Measurements from ENCODE around the gene FAM200B. TPM values are rescaled to one million over a fixed set of nuclear protein-coding genes. Genes with fewer than 3 reads are reported as not detected.

Gene FAM200B
- total RNA-seq, 1 donor from 2014 or later = 42.1 TPM

DNA sequence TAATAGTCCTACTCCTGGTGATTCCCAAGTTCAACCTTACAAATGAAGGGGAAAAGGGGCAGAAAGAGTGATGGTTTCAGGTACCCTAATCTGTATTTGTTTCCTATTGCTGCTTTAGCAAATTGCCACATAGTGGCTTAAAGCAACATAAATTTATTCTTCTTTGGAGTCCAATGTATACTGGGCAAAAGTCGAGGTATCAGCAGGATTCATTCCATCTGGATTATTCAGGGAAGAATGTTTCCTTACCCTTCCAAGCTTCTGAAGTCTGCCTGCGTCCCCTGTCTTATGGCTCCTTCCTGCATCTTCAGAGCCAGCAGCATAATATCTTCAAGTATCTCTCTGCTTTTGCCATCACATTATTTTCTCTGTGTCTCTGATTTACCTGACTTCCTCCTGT, 11.0 kb downstream of the FAM200B start:
- Histone ChIP-seq H3K27me3 (ENCODE audit: control insufficient read depth, insufficient read depth, low read length) (no peaks in the 10 kb centered on the region), H3K36me3 (ENCODE audit: control insufficient read depth, insufficient read depth, low read length) (no peaks in the 10 kb centered on the region), H3K4me3 (ENCODE audit: low read depth, low read length) (no peak overlapping the region)
- TF ChIP-seq, protein P1, sequence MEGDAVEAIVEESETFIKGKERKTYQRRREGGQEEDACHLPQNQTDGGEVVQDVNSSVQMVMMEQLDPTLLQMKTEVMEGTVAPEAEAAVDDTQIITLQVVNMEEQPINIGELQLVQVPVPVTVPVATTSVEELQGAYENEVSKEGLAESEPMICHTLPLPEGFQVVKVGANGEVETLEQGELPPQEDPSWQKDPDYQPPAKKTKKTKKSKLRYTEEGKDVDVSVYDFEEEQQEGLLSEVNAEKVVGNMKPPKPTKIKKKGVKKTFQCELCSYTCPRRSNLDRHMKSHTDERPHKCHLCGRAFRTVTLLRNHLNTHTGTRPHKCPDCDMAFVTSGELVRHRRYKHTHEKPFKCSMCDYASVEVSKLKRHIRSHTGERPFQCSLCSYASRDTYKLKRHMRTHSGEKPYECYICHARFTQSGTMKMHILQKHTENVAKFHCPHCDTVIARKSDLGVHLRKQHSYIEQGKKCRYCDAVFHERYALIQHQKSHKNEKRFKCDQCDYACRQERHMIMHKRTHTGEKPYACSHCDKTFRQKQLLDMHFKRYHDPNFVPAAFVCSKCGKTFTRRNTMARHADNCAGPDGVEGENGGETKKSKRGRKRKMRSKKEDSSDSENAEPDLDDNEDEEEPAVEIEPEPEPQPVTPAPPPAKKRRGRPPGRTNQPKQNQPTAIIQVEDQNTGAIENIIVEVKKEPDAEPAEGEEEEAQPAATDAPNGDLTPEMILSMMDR (IDR thresholded peaks at IDR 0.05; ENCODE audit: insufficient read depth, low read length, poor library complexity, severe bottlenecking) = no peak
- no peak for DNase-seq (ENCODE audit: low read depth)

DNA sequence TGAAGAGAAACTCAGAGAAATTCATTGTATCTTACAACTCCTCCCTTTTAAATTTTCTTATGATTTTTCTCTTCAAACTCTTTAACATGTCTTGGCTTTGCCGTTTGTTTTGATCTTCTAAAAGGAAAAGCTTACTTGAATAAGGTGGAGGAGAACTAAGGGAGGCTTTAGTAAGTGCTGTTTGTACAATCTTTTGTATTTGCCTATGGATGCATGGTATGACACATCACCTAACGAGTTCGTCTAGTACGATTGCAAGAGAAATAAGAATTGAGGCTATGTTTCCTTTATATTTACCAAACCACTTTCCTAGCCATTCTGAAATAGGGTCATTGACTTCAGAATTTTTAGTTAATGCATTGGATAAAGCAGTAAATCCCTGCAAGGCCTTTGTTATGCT, 12.8 kb downstream of the FAM200B start:
- TF ChIP-seq, protein P1 (IDR thresholded peaks at IDR 0.05; ENCODE audit: insufficient read depth, low read length, poor library complexity, severe bottlenecking) = no peak
- DNase-seq (ENCODE audit: low read depth) = no peak
- Histone ChIP-seq H3K36me3 (ENCODE audit: control insufficient read depth, insufficient read depth, low read length) (no peaks in the 10 kb centered on the region), H3K4me3 (ENCODE audit: low read depth, low read length) (no peak overlapping the region), H3K27me3 (ENCODE audit: control insufficient read depth, insufficient read depth, low read length) (no peaks in the 10 kb centered on the region)

DNA sequence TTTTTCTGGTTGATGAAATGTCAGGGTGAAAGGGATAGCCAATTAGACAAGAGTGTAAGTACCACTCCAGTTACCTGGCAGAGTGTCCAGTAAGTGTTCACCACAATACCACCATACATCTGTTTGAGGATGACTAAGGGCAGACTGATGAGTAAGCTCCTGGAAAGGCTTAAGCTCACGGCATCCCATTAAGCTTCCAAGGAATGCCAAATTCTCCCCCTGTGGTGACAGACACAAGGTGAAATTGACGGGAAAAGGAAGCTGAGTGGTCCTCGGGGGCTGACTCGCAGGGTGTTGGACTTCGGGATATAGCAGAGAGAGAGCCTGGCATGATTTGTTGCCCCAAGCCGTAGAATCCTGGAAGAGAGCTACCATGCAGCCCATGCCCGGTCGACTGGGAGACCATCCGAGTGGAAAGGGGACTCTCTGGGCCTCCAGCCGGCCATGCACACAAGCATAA, 13.6 kb downstream of the FAM200B start:
- no peak overlapping the region for H3K4me3 ChIP-seq (ENCODE audit: low read depth, low read length)
- peak; percentile 99 for DNase-seq (ENCODE audit: low read depth)
- no peaks in the 10 kb centered on the region for H3K27me3 ChIP-seq (ENCODE audit: control insufficient read depth, insufficient read depth, low read length)
- H3K36me3 ChIP-seq (ENCODE audit: control insufficient read depth, insufficient read depth, low read length) = no peaks in the 10 kb centered on the region
- TF ChIP-seq, protein P1 (IDR thresholded peaks at IDR 0.05; ENCODE audit: insufficient read depth, low read length, poor library complexity, severe bottlenecking) = no peak

DNA sequence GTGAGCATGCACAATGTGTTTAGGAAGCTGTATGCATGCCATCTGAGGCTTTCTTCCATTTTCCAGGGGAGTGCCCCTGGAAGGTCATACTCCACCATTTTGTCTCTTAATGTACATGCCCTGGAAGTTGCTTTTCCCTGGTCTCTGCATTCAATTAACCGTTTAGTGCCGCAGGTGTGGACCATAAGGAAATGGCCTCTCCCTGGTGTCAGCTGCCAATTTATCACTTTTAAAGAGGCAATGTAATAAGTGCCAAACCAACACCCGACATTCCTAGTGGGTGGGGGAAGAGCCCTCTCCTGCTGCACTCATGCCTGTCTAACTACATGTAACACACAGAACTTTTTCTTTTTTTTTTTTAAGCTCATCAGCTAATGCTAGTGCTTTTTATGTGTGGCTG, 14.1 kb downstream of the FAM200B start:
- no peak overlapping the region for H3K4me3 ChIP-seq (ENCODE audit: low read depth, low read length)
- no peak for DNase-seq (ENCODE audit: low read depth)
- TF ChIP-seq, protein P1 (IDR thresholded peaks at IDR 0.05; ENCODE audit: insufficient read depth, low read length, poor library complexity, severe bottlenecking) = no peak
- no peaks in the 10 kb centered on the region for H3K27me3 ChIP-seq (ENCODE audit: control insufficient read depth, insufficient read depth, low read length)
- no peaks in the 10 kb centered on the region for H3K36me3 ChIP-seq (ENCODE audit: control insufficient read depth, insufficient read depth, low read length)

DNA sequence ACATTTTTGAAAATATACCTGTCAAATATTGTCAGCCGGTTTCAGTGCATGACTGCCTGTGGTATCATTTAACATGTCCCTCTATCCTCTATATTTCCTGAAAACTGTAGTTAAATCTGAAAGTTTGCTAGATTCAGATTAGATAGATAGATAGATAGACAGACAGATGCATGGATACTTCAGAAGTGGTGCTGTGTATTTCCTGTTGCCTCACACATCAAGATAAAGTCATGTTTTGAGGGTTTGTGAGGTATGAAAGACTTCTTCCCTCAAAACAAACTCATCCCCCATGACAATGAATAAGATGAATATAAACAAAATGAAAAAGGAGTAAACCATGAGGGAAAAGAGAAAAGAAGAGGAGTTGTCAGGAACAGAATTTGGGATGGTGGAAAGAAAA, 15.2 kb downstream of the FAM200B start:
- Histone ChIP-seq H3K36me3 (ENCODE audit: control insufficient read depth, insufficient read depth, low read length) (no peaks in the 10 kb centered on the region), H3K4me3 (ENCODE audit: low read depth, low read length) (no peak overlapping the region), H3K27me3 (ENCODE audit: control insufficient read depth, insufficient read depth, low read length) (no peaks in the 10 kb centered on the region)
- TF ChIP-seq, protein P1 (IDR thresholded peaks at IDR 0.05; ENCODE audit: insufficient read depth, low read length, poor library complexity, severe bottlenecking) = no peak
- no peak for DNase-seq (ENCODE audit: low read depth)

DNA sequence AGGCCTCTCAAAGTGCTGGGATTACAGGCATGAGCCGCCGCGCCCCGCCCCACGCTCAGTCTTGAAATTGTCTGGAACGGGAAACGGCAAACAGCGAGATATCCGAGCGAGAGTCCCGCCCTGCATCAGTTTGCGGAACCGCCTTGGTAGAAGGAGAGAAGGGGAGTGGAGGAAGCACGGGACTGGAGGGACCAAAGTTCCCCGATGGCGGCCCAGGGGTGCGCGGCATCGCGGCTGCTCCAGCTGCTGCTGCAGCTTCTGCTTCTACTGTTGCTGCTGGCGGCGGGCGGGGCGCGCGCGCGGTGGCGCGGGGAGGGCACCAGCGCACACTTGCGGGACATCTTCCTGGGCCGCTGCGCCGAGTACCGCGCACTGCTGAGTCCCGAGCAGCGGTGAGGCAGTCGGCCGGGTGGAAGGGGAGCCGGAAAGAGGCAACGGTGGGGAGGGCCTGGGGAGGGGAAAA, 21.3 kb downstream of the FAM200B start, which contains the start of gene BST1:
TSS of gene BST1 (plus strand) at position 125 of the 463 bp plus-strand sequence. CDS start at position 205, 80 bp downstream.
- Histone ChIP-seq H3K27me3 (ENCODE audit: control insufficient read depth, insufficient read depth, low read length) (no peaks in the 10 kb centered on the region), H3K36me3 (ENCODE audit: control insufficient read depth, insufficient read depth, low read length) (no peaks in the 10 kb centered on the region), H3K4me3 (ENCODE audit: low read depth, low read length) (peak within 1 kb of the TSS; percentile 48)
- TF ChIP-seq, protein P1 (IDR thresholded peaks at IDR 0.05; ENCODE audit: insufficient read depth, low read length, poor library complexity, severe bottlenecking) = no peak
- DNase-seq (ENCODE audit: low read depth) = no peak
